HAP-1 (cell line): ENCODE measurements around the gene ADRB2.
"Not testable (repeated sequence)": the region's sequence is repeated elsewhere in the genome, so short reads cannot be mapped to it uniquely, and the experiment has no call there.

ENCODE experiments used
- DNase-seq, 2 experiments: peaks; one replicate each; pipeline ENCODE4 v3.0.0-alpha.2; 2016 to 2020; ENCODE audit warnings: low spot score in 2 of 2
- H3K27me3 ChIP-seq: fragments of 250-450 bp; sonication (Bioruptor Pico); 2 replicates; pipeline ENCODE4 v1.5.1; 2020; ENCODE audit warnings: low read depth, mild to moderate bottlenecking, moderate library complexity
- H3K36me3 ChIP-seq: fragments of 250-450 bp; sonication (Bioruptor Pico); replicated peaks from 2 replicates; pipeline ENCODE4 v1.5.1; 2020; ENCODE audit warnings: mild to moderate bottlenecking
- H3K4me1 ChIP-seq: fragments of 250-450 bp; sonication (Bioruptor Pico); 2 replicates; pipeline ENCODE4 v1.5.1; 2020; ENCODE audit warnings: mild to moderate bottlenecking
- H3K4me3 ChIP-seq: fragments of 250-450 bp; sonication (Bioruptor Pico); 2 replicates; pipeline ENCODE4 v1.5.1; 2020; ENCODE audit warnings: mild to moderate bottlenecking, moderate library complexity
- H3K9me3 ChIP-seq: fragments of 250-450 bp; sonication (Bioruptor Pico); 2 replicates; pipeline ENCODE4 v1.5.1; 2020; ENCODE audit warnings: mild to moderate bottlenecking, moderate library complexity
- in situ Hi-C: fragments of 300-500 bp; cut with MboI; formaldehyde crosslinking; loops from 3 replicates; pipeline ENCODE4 v1.14.3; 2020; ENCODE audit warnings: low sequenced_read_pairs, inconsistent platforms, mixed read lengths

Gene ADRB2

GRCh38 chr5:148858547-148858946 is 32.1 kb downstream of the ADRB2 start:
- in situ Hi-C loops, result no loop called here
- H3K4me3 ChIP-seq, result no peak overlapping the region
- H3K27me3 ChIP-seq, result no peaks in the 10 kb centered on the region
- no peaks in the 10 kb centered on the region for H3K9me3 ChIP-seq
- no peak for DNase-seq
- no peaks in the 10 kb centered on the region for H3K36me3 ChIP-seq
- no peaks in the 10 kb centered on the region for H3K4me1 ChIP-seq

- no peak for DNase-seq
- in situ Hi-C loops, result no loop called here
- no peaks in the 10 kb centered on the region for H3K9me3 ChIP-seq
- H3K27me3 ChIP-seq, result no peaks in the 10 kb centered on the region
- no peaks in the 10 kb centered on the region for H3K36me3 ChIP-seq
- no peaks in the 10 kb centered on the region for H3K4me1 ChIP-seq
- no peak overlapping the region for H3K4me3 ChIP-seq
Measured at GRCh38 chr5:148859703-148860102, 33.3 kb downstream of the ADRB2 start.

GRCh38 chr5:148860599-148860998 is 34.2 kb downstream of the ADRB2 start:
- DNase-seq, result no peak
- H3K4me1 ChIP-seq, result no peaks in the 10 kb centered on the region
- H3K9me3 ChIP-seq, result no peaks in the 10 kb centered on the region
- no peaks in the 10 kb centered on the region for H3K36me3 ChIP-seq
- no peaks in the 10 kb centered on the region for H3K27me3 ChIP-seq
- in situ Hi-C loops, result no loop called here
- no peak overlapping the region for H3K4me3 ChIP-seq

DNA sequence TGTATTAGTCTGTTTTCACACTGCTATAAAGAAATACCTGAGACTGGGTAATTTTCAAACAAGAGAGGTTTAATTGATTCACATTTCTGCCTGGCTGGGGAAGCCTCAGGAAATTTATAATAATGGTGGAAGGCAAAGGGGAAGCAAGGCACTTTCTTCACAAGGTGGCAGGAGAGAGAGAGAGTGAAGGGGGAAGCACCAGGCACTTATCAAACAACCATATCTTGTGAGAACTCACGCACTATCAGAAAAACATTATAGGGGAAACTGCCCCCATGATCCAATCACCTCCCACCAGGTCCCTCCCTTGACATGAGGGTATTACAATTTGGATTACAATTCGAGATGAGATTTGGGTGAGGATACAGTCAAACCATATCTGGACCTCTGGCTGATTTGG is 34.7 kb downstream of the ADRB2 start:
- DNase-seq, result no peak
- in situ Hi-C loops, result no loop called here

GRCh38 chr5:148861696-148862095 is 35.3 kb downstream of the ADRB2 start:
- Histone ChIP-seq H3K4me3 (no peak overlapping the region), H3K27me3 (no peaks in the 10 kb centered on the region), H3K9me3 (no peaks in the 10 kb centered on the region), H3K4me1 (no peaks in the 10 kb centered on the region), H3K36me3 (no peaks in the 10 kb centered on the region)
- no peak for DNase-seq
- in situ Hi-C loops, result no loop called here

More for the DNA sequence above, 34.7 kb downstream of the ADRB2 start:
- Histone ChIP-seq H3K4me3 (no peak overlapping the region), H3K9me3 (no peaks in the 10 kb centered on the region), H3K27me3 (no peaks in the 10 kb centered on the region), H3K36me3 (no peaks in the 10 kb centered on the region), H3K4me1 (no peaks in the 10 kb centered on the region)

GRCh38 chr5:148864113-148864841 is 37.9 kb downstream of the ADRB2 start:
- in situ Hi-C loops, result no loop called here
- Histone ChIP-seq H3K4me1 (no peaks in the 10 kb centered on the region), H3K4me3 (no peak overlapping the region), H3K27me3 (no peaks in the 10 kb centered on the region), H3K36me3 (no peaks in the 10 kb centered on the region), H3K9me3 (no peaks in the 10 kb centered on the region)
- no peak for DNase-seq

DNA sequence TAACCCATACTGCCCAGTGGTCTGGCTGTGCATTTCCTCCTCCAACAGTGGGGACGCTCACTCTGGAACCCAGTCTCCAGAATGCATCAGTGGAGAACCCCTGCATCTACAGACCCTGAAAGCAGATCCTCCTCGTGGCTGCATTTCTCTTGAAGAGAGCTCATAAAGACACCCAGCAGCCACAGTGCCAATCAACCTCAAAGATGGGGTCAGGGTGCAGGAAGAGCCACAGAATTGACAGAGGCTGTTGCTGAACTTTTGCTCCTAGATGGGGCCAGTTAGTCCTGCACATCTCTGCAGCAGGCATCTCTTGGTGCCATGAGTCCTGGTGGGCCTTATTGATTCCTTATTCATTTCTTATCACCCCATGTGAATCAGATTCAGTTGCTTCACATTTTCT is 39.6 kb downstream of the ADRB2 start:
- H3K9me3 ChIP-seq, result no peaks in the 10 kb centered on the region
- DNase-seq, result no peak
- in situ Hi-C loops, result no loop called here
- no peaks in the 10 kb centered on the region for H3K36me3 ChIP-seq
- no peak overlapping the region for H3K4me3 ChIP-seq
- H3K4me1 ChIP-seq, result no peaks in the 10 kb centered on the region
- no peaks in the 10 kb centered on the region for H3K27me3 ChIP-seq

DNA sequence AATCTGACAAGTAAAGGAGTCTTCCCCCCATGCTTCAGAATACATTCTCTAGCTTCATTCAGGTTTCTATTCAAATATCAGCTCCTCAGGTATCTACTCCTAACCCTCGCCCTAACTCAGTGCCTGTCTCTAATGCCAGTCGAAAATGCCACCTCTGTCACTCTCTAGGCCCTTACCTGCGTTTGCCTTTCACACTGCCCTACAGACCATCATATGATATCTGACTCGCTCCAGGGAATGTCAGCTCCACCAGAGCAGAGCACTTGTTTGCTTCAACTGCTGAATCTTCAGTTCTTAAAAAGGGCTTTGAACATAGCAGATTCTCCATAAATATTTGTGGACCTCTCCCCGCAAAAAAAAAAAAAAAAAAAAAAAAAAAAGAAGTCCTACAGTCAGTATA is 46.7 kb downstream of the ADRB2 start:
- no peaks in the 10 kb centered on the region for H3K9me3 ChIP-seq
- no peaks in the 10 kb centered on the region for H3K36me3 ChIP-seq
- no peak overlapping the region for H3K4me3 ChIP-seq
- in situ Hi-C loops, result no loop called here
- DNase-seq, result no peak
- no peaks in the 10 kb centered on the region for H3K4me1 ChIP-seq
- H3K27me3 ChIP-seq, result no peaks in the 10 kb centered on the region

- no peak for DNase-seq
- no peaks in the 10 kb centered on the region for H3K27me3 ChIP-seq
- no peaks in the 10 kb centered on the region for H3K4me1 ChIP-seq
- H3K9me3 ChIP-seq, result no peaks in the 10 kb centered on the region
- in situ Hi-C loops, result no loop called here
- H3K36me3 ChIP-seq, result no peaks in the 10 kb centered on the region
- no peak overlapping the region for H3K4me3 ChIP-seq
Measured at GRCh38 chr5:148873690-148874485, 47.5 kb downstream of the ADRB2 start.

DNA sequence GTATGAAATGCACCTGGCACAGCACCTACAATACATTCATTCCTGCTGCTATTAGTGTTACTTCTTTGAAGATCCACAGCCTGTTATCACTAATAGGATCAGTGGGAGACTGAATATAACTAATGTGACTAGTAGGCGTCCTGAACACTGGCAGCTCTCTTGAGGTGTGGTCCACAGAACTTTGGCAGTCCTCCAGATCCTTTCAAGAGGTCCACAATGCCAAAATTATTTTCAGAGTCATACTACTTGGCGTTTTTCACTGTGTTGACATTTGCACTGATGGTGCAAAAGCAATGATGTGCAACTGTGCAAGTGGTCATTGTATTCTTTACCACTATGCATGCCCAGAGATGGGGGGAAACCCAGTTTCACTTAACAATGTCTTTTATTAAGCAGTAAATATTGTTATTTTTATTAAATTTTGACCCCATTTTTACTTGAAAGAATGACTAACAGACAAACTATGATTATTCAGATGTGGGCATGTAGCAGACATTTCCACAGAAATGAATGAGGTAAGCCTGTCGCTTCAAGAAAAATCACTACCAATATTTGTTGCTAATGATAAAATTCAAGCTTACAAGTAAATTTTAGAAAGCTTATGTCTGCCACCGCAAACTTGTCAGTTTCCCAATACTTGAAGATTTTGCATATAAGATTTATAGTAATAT is 48.9 kb downstream of the ADRB2 start:
- no peaks in the 10 kb centered on the region for H3K9me3 ChIP-seq
- H3K36me3 ChIP-seq, result no peaks in the 10 kb centered on the region
- in situ Hi-C loops, result no loop called here
- no peak overlapping the region for H3K4me3 ChIP-seq
- no peak for DNase-seq
- no peaks in the 10 kb centered on the region for H3K27me3 ChIP-seq
- no peaks in the 10 kb centered on the region for H3K4me1 ChIP-seq

DNA sequence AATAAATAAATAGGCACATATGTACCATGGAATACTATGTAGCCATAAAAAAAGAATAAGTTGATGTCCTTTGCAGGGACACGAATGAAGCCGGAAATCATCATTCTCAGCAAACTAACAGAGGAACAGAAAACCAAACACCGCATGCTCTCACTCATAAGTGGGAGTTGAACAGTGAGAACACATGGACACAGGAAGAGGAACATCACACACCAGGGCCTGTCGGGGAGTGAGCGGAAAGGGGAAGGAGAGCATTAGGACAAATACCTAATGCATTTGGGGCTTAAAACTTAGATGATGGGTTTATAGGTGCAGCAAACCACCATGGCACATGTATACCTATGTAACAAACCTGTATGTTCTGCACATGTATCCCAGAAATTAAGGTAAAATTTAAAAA is 51.0 kb downstream of the ADRB2 start:
- H3K9me3 ChIP-seq, H3K27me3 ChIP-seq, DNase-seq, H3K4me3 ChIP-seq, H3K36me3 ChIP-seq, in situ Hi-C loops, H3K4me1 ChIP-seq: not testable (repeated sequence)
